ENCODE results near the gene C1orf174.

The C1orf174 gene

GRCh38 chr1:3863231-3863935, 36.7 kb downstream of the C1orf174 start:
- no peak for DNase-seq

DNA sequence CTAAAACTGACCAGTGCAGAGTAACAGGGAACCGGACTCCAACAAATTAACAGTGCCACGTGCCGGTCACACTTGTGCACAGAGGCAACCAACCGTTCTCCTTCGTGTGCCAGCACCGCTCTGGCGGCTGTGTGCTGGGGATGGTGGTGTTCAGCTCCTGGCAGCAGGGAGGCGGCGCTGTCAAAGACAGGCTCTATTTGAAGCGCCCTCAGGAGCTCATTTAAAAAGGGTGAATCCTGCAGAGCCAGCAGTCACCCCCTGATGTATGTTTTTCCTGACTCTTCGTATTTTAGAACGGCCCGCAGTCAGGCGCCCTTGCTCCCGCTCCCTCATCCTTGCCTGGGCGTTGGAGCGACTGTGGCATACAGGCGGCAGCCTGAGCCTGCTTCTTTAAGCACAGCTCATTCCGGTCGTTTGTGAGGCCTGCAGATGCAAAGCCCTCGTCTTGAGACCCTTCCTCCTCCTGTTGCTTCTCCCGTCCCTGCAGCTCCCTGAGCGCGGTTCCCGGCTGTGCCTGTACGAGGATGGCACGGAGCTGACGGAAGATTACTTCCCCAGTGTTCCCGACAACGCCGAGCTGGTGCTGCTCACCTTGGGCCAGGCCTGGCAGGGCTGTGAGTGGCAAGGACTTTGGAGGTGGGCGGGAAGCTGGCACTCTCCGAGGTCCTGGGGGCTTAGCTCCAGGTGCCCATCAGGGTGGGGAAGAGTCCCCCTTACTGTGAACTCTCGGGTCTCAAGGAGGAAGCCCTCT, 41.7 kb downstream of the C1orf174 start:
- peak; percentile 12 for DNase-seq

- DNase-seq = no peak
Observed at GRCh38 chr1:3857791-3858129, 42.3 kb downstream of the C1orf174 start.

DNA sequence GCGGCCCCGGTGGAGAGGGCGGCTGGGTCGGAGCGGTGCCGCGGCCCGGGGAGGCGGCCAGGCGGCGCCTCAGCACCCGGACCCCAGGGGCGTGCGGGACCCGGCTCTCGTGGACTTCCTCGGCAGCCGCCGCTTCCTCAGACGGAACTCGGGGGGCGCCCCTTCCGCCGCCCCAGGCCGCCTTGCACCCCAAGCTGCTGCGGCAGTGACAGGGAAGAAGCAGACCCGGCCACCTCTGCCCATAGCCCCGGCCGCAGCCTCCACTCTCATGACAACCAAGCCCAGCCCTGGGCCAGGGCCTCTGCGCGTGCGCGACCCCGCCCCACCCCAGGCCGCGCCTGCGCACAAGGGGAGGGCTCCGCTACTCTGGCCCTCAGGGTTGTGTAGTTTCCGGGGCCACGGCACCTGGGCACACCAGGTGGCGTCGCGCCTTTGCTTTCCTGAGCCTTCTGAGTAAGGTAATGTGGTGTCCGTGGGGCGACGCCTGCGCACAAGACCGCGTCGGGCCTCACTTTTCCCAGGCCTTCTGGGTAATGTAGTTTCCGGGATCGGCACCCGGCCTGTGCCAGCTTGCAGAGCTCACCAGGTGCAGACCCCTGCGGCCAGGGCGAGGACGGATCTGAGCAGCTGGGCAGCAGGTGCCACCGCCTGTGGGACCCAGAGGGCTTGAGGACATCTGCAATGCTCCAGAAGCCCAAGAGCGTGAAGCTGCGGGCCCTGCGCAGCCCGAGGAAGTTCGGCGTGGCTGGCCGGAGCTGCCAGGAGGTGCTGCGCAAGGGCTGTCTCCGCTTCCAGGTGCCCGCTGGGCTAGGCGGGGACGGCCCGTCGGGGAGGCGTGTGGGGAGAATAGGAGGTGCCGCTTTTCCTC, 42.9 kb downstream of the C1orf174 start, which contains the start of the genes CEP104 and DFFB:
CEP104 (minus strand) TSS at position 289 of the 868 bp plus-strand sequence. CDS start 4,804 bp downstream, outside the sequence.
DFFB (plus strand) TSS at position 554 of the 868 bp plus-strand sequence; CDS start at position 682, 128 bp downstream.
- DNase-seq = peak; percentile 98

- no peak for DNase-seq
Observed at GRCh38 chr1:3852711-3853485, 47.2 kb downstream of the C1orf174 start.

- no peak for DNase-seq
Observed at GRCh38 chr1:3852091-3852490, 48.0 kb downstream of the C1orf174 start.

DNA sequence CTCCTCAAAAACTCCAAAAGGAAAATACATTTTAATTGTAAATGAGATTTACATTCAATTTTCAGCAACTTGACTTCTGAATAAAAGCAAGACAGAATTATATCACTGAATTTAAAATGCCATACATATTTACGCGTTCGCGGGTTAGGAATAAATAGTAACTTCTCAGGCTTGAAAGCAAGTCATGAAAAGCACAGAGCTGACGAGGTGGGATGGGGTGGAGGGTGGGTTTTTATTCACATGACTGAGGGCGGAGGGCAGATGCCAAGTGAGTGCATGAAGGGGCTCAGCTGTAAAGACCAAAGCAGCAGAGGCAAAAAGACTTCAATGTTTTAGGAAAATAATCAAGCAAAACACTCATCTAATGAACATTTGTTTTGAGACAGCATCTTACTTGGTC, 48.8 kb downstream of the C1orf174 start:
- no peak for DNase-seq

DNA sequence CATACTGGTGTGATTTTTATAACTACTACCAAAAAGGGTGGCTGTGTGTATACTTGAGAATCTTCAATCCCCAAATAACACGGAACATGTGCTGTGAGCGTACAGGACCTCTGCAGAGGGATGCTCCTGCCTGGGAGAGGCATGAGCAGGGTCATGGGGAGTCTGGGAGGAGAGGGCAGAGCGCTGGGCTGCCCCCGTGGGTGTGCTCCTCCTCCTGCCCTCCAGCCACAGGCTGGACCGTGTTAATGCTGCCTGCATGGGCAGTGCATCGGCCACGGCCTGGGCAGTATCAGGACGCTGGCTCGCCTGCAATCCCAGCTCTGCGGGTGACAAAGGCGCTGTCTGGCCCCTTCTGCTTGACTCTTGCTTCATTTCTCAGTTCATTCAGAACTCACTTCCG, 49.2 kb downstream of the C1orf174 start:
- no peak for DNase-seq

DNA sequence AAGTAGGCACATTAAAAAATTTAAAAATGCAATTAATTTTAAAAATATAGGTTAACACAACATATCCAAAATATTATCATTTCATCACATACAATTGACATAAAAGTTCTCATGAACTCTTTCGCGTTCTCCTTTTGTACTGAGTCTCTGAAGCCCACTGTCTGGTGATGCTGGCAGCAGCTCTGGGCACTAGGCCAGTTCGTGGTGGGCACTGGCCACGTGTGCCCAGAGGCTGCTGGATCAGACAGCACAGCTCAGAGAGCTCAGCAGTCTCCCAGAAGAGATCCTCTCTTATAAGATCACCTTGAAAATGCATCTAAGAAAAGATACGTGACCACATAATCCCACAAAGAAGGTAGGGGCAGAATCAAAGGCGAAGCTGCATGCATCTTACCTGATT, 53.0 kb downstream of the C1orf174 start:
- no peak for DNase-seq

- DNase-seq = no peak
Observed at GRCh38 chr1:3846541-3846940, 53.5 kb downstream of the C1orf174 start.

GRCh38 chr1:3842912-3843311, 57.2 kb downstream of the C1orf174 start:
- no peak for DNase-seq

DNA sequence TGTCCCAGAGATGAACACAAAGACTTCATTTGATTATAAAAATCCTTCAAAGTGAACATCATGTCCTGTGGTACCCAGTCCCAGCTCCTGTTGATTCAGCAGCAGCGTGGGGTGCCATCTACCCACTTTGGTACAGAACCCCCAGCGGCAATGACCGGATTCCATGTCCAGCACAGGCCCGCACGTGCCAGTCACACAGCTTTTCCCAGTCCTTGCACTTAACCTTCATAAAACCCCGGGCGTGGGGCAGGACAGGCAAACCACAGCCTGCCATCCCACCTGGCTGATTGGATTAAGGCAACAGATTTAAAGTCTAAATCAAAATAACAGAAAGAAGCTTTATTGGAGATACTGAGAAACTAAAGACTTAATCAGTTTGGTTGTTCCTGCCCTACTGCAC, 58.6 kb downstream of the C1orf174 start:
- DNase-seq = no peak
